ENCODE results near the gene TRMT1L.

TRMT1L gene

GRCh38 chr1:185159966-185160365 lies 3.2 kb upstream of the TRMT1L start:
- DNase-seq (ENCODE audit: low read depth): no peak
- no peak for TF ChIP-seq CTCF (IDR thresholded peaks at IDR 0.05; ENCODE audit: low read length, missing control alignments)

GRCh38 chr1:185158800-185159199 lies 2.0 kb upstream of the TRMT1L start:
- DNase-seq (ENCODE audit: low read depth): no peak
- no peak overlapping the region for H3K4me3 ChIP-seq (replicated peaks; ENCODE audit: low read depth, low read length)
- no peak for TF ChIP-seq CTCF (IDR thresholded peaks at IDR 0.05; ENCODE audit: low read length, missing control alignments)

More at GRCh38 chr1:185159966-185160365, 3.2 kb upstream of the TRMT1L start:
- H3K4me3 ChIP-seq (replicated peaks; ENCODE audit: low read depth, low read length): no peak overlapping the region

GRCh38 chr1:185157599-185158412 lies 1.1 kb upstream of the TRMT1L start:
- no peak for DNase-seq (ENCODE audit: low read depth)
- no peak for TF ChIP-seq CTCF (IDR thresholded peaks at IDR 0.05; ENCODE audit: low read length, missing control alignments)
- peak overlapping the region; percentile 82 for H3K4me3 ChIP-seq (replicated peaks; ENCODE audit: low read depth, low read length)

GRCh38 chr1:185156288-185156853 lies 382 bp downstream of the TRMT1L start:
- peak overlapping the region; percentile 82 for H3K4me3 ChIP-seq (replicated peaks; ENCODE audit: low read depth, low read length)
- DNase-seq (ENCODE audit: low read depth): peak; percentile 23

GRCh38 chr1:185155600-185156287 lies 1.0 kb downstream of the TRMT1L start:
- peak overlapping the region; percentile 82 for H3K4me3 ChIP-seq (replicated peaks; ENCODE audit: low read depth, low read length)
- no peak for TF ChIP-seq CTCF (IDR thresholded peaks at IDR 0.05; ENCODE audit: low read length, missing control alignments)
- peak; percentile 32 for DNase-seq (ENCODE audit: low read depth)

More at GRCh38 chr1:185156288-185156853, 382 bp downstream of the TRMT1L start:
- TF ChIP-seq CTCF (IDR thresholded peaks at IDR 0.05; ENCODE audit: low read length, missing control alignments): no peak

- no peak for DNase-seq (ENCODE audit: low read depth)
- TF ChIP-seq CTCF (IDR thresholded peaks at IDR 0.05; ENCODE audit: low read length, missing control alignments): no peak
- H3K4me3 ChIP-seq (replicated peaks; ENCODE audit: low read depth, low read length): peak overlapping the region; percentile 82
Observed at GRCh38 chr1:185154912-185155513, 1.7 kb downstream of the TRMT1L start.
